GM19455 (cell line): ENCODE measurements around the gene CRYBG3.
"Not testable (repeated sequence)": the region's sequence is repeated elsewhere in the genome, so short reads cannot be mapped to it uniquely, and the experiment has no call there.

ENCODE experiments used
- ATAC-seq: cut with Tn5 transposase; IDR thresholded peaks from one replicate; pipeline ENCODE4 v1.9.1; 2021; ENCODE audit not compliant: unreplicated experiment

CRYBG3 gene

GRCh38 chr3:97821774-97822358 is at the start of gene CRYBG3:
Gene CRYBG3 (plus strand): TSS chr3:97822011. CDS start chr3:97822207, 196 bp downstream.
- ATAC-seq: peak; percentile 98

GRCh38 chr3:97772926-97773325 is 48.9 kb upstream of the CRYBG3 start:
- no peak for ATAC-seq

GRCh38 chr3:97778152-97778551 is 43.7 kb upstream of the CRYBG3 start:
- no peak for ATAC-seq

DNA sequence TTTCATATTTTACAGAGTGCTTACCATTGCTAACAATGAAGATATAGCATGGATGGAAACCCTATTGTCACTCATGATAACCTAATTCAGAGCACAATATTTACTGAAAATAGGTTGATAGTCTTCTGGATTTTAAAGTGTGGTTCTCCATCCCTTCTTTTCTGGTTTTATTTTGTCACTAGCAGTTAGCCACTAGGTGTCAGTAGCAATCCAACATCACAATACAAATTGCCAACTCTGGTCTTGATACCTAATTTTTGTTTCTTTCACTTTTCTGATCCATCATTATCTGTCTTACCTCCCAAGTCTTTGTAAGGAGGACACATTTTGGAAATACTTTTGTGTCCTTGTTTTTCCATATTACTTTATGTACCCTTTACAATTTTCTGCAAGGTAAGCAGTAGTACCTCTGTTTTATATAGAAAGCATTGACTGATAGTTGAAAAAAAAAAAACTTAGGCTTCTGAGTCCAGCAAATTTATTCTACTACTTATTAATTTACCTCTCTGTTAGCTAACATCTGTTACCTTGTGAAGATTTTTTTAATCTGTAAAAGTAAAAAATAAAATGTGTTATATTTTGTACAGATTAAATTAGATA is 28.3 kb upstream of the CRYBG3 start:
- ATAC-seq: peak; percentile 70

DNA sequence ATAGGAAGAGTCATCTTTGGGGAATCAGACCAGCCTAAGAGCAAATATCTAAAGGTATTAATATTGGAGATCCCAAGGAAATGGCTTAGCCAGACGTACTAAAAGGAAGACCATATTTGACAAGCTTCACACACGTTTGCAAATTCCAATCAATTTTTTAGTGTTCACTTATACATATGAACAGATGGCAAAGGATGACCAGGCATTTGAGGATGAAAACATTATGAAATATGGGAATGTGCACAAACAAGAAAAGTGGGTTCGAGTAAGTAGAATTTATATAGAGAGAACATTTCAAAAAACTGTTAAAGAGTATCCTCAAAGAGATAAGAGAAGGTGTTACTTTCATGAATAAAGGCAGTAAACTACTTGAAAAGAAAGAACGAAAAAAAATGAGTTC is 25.9 kb upstream of the CRYBG3 start:
- ATAC-seq: no peak

- no peak for ATAC-seq
Observed at GRCh38 chr3:97804471-97804870, 17.3 kb upstream of the CRYBG3 start.

- no peak for ATAC-seq
Observed at GRCh38 chr3:97810779-97811390, 10.9 kb upstream of the CRYBG3 start.

- no peak for ATAC-seq
Observed at GRCh38 chr3:97815149-97815917, 6.5 kb upstream of the CRYBG3 start.

DNA sequence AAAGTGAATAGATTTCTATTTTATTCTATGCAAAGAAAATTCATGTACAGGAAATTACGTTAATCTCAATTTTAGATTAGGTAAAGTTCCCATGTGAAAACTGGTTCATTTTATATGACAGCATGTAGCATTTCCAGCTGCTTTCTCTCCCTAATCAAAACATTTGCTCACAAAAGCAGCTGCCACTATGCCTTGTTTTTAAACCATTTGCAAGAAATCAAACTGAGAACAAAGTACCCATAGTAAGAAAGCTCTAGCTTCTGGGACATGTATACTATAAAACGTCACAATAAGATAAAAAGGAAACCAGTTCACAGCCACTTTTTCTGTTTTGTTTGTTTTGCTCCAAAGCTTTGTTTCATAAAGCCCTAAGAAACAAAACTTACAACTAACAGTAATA is 5.0 kb upstream of the CRYBG3 start:
- no peak for ATAC-seq

- ATAC-seq: no peak
Observed at GRCh38 chr3:97817965-97818364, 3.8 kb upstream of the CRYBG3 start.

GRCh38 chr3:97820780-97821179 is 1.0 kb upstream of the CRYBG3 start:
- no peak for ATAC-seq

DNA sequence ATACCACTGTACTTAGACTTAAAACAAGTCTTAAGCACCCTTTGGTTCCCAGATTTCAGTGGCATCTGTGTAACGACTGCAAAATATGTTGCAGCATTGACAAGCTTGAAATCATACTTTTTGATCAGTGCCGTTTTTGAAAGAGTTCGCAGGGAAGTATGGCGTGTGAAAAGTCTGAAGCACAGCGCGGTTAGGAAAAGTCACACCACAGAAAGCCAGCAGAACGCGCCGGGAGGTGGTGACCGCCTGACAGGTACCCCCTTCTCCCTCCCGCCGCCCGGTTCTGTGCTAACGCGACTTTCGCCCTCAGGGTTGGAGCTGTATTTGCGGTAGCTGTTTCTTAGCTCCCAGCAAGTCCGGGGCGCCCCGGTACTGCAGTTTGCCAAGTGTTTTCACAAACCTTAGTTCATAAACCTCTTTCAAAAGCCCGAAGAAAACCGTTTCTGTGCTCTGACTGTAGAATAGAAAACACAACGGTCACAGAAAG is 481 bp upstream of the CRYBG3 start:
- ATAC-seq: peak; percentile 56

- ATAC-seq: peak; percentile 41
Observed at GRCh38 chr3:97822359-97822775, 556 bp downstream of the CRYBG3 start.

GRCh38 chr3:97823046-97824004 is 1.5 kb downstream of the CRYBG3 start:
- ATAC-seq: no peak

DNA sequence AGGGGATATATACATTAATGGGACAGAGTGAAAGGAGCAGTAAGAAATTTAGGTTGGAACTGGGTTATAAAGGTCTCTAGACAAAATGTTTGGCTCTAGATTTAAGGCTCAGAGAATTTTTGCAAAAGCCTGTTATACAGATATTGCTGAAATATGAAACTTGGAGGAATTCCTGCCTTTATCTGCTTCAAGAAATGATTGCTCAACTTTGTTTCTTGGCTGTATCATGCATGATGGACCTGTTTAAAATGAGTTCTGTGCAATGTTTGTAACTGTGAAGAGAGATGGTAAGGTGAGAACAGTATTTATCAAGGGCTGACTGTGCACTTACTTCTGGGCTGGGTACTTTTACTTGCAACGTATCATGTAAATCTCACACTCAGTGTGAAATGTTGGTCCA is 3.3 kb downstream of the CRYBG3 start:
- ATAC-seq: no peak

GRCh38 chr3:97827741-97828471 is 6.1 kb downstream of the CRYBG3 start:
- no peak for ATAC-seq

- ATAC-seq: no peak
Observed at GRCh38 chr3:97829198-97829597, 7.4 kb downstream of the CRYBG3 start.

DNA sequence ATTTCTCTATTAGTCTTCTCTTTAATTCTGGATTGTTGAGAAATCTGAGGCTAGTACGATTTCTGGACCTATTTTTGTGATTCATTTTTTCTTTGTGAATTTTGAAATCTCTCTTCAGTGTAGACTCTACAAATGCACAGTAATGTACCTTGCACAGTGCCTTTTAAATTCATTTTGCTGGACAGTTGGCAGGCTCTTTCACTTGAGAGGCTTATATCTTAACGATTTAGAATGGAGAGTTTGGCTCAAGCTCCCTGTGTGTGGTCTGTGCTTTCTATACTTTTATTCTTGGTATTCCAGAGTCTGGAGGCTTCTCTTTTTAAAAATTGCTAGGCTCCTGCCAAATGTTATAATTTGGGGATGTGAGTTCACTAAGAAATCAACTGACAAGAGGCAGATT is 8.8 kb downstream of the CRYBG3 start:
- ATAC-seq: no peak

GRCh38 chr3:97831140-97831539 is 9.3 kb downstream of the CRYBG3 start:
- ATAC-seq: no peak

GRCh38 chr3:97833184-97833583 is 11.4 kb downstream of the CRYBG3 start:
- ATAC-seq: not testable (repeated sequence)
